Fibroblast of peridontal ligament (primary cell): Measurements from ENCODE around the gene POU5F2.

ENCODE experiments used
- DNase-seq: peaks from one replicate; pipeline ENCODE4 v3.0.0-alpha.2; 2010; ENCODE audit errors: extremely low read depth

Gene POU5F2, protein sequence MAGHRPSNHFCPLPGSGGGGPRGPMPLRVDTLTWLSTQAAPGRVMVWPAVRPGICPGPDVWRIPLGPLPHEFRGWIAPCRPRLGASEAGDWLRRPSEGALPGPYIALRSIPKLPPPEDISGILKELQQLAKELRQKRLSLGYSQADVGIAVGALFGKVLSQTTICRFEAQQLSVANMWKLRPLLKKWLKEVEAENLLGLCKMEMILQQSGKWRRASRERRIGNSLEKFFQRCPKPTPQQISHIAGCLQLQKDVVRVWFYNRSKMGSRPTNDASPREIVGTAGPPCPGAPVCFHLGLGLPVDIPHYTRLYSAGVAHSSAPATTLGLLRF

GRCh38 chr5:93741136-93741811 is at the start of gene POU5F2:
Gene POU5F2, minus strand, starts transcription at chr5:93741600. Its CDS starts 37 bp downstream, at chr5:93741563.
- DNase-seq, result no peak

DNA sequence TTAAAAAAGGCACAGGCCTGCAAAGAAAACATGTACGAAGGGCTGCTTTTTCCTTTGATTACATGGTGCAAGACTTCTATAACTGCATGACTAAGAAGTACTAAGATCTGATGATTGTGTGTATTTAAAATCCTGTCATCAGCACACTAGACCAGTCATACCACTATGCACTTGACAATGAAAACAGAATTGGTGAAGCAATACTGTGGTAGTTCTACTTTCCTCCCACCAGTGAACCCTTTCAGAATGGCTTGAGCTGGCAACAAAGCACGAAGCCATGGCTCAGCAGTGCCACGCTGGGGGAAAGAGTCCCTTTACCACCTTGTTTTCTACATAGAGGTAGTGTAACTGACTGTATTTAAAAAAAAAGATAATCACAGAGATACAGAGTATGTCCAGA is 49.0 kb upstream of the POU5F2 start:
- peak; percentile 56 for DNase-seq

GRCh38 chr5:93789173-93790067 is 48.0 kb upstream of the POU5F2 start:
- DNase-seq, result peak; percentile 76

- no peak for DNase-seq
Observed at GRCh38 chr5:93787598-93787997, 46.2 kb upstream of the POU5F2 start.

- DNase-seq, result no peak
Observed at GRCh38 chr5:93785475-93785874, 44.1 kb upstream of the POU5F2 start.

DNA sequence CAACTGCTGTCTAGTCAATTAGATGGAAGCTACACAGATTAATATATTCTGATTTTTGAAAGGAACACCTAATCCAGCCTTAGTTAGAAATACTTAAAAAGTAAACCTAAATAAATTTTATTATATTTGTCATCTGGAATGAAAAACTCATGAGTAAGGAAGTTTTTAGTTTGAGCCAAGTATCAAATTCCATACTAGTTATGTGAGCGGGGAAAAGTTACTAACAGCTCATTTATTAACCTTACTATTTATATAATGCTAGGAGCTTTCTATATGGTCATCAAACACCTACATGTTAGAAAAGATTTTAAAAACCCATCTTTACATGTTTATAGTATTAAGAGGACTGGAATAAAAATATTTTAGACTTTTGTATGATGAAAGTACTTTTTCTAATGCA is 41.6 kb upstream of the POU5F2 start:
- peak; percentile 13 for DNase-seq

GRCh38 chr5:93777620-93778019 is 36.2 kb upstream of the POU5F2 start:
- no peak for DNase-seq

GRCh38 chr5:93756372-93756771 is 15.0 kb upstream of the POU5F2 start:
- DNase-seq, result no peak

DNA sequence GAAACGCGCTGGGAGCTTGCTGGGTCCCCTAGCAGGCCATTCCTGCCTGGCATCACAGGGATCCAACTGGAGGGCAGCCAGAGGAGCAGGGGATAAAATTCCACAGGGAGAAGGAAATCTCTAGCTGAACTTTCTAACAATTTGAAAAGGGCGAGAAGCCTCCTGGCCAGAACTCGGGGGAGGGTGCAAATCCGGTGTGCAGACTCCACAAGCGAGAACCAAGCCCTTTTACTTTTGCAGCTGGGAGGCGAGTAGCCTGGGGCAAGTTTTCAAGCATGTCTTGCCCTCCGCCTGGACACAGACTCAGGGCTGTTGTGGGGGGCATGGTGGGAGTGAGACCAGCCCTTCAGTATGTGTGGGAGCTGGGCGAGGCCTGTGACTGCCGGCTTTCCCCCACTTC is 14.3 kb upstream of the POU5F2 start:
- DNase-seq, result no peak

- DNase-seq, result no peak
Observed at GRCh38 chr5:93748875-93749397, 7.5 kb upstream of the POU5F2 start.

DNA sequence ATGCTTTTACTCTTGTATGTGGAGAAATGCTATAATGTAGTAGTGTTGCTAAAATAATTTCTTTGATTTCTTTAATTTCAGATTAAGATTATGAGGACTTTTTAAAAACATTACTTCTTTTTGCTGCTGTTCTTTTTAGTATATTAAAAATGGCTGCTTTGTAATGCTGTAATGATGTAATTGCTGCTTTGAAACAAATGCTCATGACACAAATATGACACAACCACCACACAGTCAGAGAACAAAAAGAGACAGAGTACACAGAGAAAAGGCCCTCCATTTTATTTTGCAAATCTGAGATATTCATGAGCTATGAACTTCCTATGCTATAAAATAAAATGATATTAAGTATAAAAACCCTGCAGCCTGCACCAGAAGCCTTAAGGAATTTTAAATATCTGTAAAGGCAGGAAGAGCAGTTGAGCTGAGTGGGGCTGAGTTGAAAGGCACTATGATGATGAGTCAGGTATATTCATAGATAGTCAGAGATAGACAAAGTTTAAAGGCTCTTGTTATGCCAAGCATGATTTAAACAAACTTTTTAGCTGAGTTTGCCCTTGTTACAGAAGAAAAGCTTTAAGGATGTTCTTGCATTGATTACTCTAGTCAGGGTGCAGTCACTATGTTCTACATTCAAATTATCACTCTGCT is 5.1 kb upstream of the POU5F2 start:
- peak; percentile 27 for DNase-seq

- peak; percentile 41 for DNase-seq
Observed at GRCh38 chr5:93736284-93736683, 5.1 kb downstream of the POU5F2 start.

- peak; percentile 63 for DNase-seq
Observed at GRCh38 chr5:93735378-93735777, 6.0 kb downstream of the POU5F2 start.

DNA sequence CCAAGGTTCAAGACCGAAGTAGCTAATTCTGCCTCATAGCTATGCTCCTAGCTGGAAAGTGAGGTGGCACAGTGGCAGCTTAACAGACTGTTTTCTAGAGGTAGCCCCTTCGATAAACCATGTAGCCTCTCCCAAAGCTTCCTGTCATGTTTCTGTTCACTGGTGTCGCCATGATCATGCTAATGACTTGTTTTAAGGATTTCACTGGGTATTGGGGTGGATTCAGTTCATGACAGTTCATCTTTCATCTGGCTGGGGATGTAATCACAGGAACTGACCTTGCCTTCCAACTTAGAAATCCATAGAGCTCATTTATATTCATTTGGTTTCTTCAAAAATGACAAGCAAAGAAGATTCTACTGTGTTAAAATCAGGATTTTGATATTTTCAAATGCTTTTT is 9.4 kb downstream of the POU5F2 start:
- DNase-seq, result no peak

DNA sequence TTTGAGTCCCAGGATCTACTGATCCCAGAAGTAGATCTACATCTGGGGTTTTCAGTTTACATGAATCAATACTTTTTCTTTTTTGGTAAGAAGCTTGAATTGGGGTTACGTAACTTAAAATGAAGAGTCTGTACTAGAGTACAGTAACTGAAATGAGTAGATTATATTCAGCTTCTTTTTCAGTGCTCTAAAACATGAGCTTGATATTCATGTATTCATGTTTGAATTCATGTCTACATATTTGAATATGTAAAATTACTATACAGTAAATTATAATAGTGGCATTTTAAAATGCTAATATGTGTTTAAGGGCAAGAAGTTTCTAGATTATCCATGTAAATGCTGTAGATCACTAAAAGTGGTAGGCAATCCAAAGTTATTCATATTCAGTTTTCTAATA is 14.8 kb downstream of the POU5F2 start:
- no peak for DNase-seq

DNA sequence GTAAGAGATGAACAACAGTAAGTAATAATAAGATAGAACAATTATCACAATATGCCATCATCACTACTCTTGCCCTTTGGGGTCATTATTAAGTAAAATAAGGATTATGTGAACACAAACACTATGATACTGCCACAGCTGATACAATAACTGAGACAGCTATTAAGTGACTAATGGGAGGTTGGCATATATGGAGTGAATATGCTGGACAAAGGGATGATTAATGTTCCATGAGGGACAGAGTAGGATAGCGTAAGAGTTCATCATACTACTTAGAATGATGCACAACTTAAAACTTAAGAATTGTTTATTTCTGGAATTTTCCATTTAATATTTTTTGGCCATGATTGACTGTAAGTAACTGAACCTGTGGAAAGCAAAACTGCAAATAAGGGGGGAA is 16.6 kb downstream of the POU5F2 start:
- no peak for DNase-seq

DNA sequence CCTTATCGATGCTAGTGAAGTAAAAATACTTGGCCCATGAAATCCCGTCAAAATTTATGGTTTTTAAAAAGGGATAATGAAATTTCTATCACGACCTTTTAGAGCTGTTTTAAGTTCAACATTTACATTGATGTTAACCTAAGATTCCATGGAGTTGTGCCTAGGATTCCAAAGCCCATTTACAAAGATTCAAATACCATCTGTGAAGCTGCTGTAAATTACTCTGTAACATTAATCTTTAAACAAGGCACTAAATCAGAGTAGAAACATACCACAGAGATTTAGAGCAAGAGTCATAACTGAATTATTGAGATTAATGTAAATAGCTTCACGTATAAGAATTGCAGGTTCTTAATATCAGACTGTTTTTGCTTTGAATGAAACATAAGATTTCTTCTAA is 17.7 kb downstream of the POU5F2 start:
- DNase-seq, result no peak

DNA sequence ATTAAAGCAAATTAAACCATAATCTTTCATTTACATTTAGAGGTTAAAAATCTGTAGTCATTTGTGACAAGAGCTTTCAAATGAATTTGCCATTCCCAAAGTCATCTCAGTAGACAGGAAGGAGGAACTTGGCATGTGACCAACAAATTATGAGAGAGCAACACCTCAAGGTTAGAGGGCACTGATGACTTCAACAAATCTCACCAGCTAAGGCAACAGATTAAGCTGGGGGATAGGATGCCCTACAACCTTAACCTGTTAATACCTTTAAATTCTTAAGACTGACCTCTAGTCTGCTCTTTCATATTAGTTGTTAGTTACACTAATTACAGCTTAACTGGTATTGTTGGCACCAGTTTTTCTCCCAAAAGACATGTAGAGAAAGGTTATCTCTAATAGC is 18.4 kb downstream of the POU5F2 start:
- no peak for DNase-seq

DNA sequence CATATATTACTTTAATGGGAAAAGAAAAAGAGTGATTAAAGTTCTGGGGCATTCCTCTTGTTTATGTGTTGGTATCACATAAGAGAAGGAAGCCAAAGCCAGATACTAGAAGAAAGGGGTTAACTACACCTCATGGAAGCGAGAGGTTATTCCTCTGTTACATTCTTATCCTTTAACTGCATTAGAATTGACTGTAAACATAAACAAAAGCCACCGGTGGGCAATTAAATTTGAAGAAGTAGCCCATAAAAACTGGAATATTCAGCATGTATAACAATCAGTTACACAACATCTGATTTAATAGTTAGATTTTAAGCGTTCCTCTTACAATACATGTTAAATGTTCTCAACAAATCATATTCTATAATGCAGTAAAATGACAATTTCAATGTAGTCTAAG is 18.8 kb downstream of the POU5F2 start:
- no peak for DNase-seq

DNA sequence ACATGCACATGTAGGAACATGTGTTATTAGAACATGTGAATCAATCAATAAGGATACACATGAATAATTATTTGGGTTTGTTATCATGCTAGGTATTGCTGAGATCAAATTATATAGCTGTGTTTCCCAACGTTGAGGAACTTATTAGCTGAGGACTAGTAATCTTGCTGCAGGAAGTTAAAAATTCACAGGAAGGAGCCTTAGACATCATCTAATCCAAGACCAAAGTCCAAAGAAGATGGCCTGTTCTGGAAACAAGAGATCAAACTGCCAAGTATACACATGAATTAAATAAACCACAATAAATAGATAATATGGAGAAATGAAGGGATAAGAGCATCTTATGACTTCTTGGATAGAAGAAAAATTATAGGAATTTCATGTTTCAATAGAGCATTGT is 19.9 kb downstream of the POU5F2 start:
- no peak for DNase-seq

DNA sequence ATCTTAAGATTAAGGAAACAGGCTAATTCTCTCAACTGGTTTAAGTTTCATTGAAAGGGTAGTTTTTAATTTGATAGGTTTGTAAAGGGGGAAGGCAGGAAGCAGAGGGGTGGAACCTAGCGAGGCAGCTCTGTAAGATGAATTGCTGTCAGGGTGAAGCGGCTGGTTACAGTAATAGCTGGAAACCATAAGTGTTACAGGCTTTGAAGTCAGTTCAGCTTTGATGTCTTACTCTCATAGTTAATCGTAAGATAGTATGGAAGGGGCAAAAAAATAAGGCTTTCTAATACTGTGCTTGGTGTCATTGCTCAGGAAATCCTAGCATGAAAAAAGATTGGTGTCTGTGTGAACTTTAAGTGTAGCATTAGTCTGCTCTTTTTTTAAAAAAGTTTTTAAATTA is 20.3 kb downstream of the POU5F2 start:
- no peak for DNase-seq

DNA sequence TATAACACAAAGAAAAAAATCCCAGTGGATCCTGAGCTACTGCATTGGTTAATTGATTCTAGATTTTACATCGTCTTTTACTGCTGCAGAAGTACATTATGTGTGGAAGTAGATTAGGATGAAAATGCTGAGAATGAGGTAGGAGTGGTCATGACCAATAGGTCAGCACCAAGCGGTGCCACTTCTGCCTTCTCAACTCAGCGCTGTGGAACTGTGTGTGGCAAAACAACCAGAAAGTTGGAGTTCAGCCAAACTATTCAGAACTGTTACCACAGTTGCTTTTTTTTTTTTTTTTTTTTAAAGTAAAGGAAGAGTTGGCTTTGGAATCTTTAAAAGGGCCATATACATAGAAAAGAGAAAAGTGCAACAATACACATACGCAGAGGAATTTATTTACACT is 24.2 kb downstream of the POU5F2 start:
- DNase-seq, result peak; percentile 34
